Ovary (tissue), 3 donors: ENCODE measurements around the gene PLXNA4.

Experiments
- CTCF ChIP-seq, 3 donors: fragments of 450-650 bp in 2 of 3; fragments of 200-600 bp in 1 of 3; IDR thresholded peaks; one replicate each; pipeline versions ENCODE4 v1.5.1 to v1.8.0; 2016 to 2022; ENCODE audit warnings: antibody characterized with exemption in 3 of 3, mild to moderate bottlenecking in 1 of 3
- EP300 ChIP-seq: sonication (generic); formaldehyde crosslinking; IDR thresholded peaks from one replicate; pipeline ENCODE4 v1.6.1; 2017; ENCODE audit warnings: antibody characterized with exemption
- POLR2A ChIP-seq: fragments of 450-650 bp; IDR thresholded peaks from one replicate; pipeline ENCODE4 v1.6.1; 2017; ENCODE audit warnings: antibody characterized with exemption, mild to moderate bottlenecking, moderate library complexity
- donor health status: DM: no; HTN: no; CAD: no.

GRCh38 chr7:132257253-132257652, 319.0 kb downstream of the PLXNA4 start:
- TF ChIP-seq CTCF (IDR thresholded peaks at IDR 0.05) = no peak
- TF ChIP-seq EP300 = no peak
- no peak for TF ChIP-seq POLR2A
